Activated CD8-positive, alpha-beta memory T cell treated with anti-CD3 and anti-CD28 coated beads for 48 hours (primary cell): ENCODE measurements around the gene TCAP.

ENCODE experiments used
- DNase-seq, 3 experiments: peaks; one replicate each; pipeline ENCODE4 v3.0.0-alpha.2; 2020; ENCODE audit warnings: low read depth in 2 of 3, low spot score in 2 of 3

The TCAP gene

DNA sequence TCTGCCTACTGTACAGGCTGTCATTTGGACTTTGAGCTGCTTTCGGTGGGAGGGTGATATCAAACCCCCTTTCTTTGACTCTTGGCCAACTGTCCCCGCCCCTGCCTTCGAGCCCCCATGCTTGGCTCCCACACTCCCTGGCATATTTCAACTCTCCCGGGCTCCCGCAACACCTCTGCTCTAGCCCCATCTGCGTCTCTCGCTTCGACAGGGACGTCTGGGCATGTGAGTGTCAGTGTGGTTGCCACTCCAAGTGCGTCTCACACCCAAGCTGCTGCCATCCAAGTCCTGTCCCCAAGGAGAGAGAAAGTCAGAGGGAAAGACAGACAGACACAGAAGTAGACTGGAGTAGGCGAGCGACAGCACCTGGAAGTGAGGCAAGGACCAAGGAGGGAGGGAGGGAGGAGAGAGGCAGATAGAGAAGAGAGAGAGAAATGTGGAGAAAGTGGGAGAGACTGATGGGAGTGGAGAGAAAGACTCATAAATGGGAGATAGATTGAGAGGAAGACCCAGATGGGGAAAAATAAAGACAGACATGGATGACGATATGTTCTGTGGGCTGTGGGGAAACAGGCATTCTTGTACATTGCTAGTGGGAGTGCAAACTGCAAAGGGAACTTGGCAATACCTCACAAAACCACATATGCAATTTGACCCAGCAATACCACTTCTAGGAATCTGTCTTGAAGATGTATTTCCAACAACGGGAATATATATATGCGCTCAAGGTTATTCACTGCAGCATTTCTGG lies 16.4 kb upstream of the TCAP start:
- no peak for DNase-seq

DNA sequence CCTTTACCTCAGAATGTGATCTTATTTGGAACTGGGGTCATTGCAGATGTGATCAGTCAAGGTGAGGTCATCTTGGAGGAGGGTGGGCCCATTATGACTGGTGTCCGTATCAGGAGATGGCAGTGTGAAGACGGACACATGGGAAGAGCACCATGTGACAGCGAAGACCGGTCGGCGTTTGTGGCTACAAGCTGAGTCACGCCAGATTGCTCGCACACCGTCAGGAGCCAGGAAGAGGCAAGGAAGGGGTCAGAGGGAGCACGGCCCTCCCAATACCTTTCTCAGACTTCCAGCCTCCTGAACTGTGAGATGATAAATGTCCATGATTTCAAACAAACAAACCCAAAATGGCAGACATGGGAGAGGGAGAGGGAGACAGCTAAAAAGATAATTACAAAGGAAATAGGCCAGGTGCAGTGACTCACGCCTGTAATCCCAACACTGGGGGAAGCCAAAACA lies 15.0 kb upstream of the TCAP start:
- no peak for DNase-seq

GRCh38 chr17:39651923-39652586 lies 13.1 kb upstream of the TCAP start:
- no peak for DNase-seq

DNA sequence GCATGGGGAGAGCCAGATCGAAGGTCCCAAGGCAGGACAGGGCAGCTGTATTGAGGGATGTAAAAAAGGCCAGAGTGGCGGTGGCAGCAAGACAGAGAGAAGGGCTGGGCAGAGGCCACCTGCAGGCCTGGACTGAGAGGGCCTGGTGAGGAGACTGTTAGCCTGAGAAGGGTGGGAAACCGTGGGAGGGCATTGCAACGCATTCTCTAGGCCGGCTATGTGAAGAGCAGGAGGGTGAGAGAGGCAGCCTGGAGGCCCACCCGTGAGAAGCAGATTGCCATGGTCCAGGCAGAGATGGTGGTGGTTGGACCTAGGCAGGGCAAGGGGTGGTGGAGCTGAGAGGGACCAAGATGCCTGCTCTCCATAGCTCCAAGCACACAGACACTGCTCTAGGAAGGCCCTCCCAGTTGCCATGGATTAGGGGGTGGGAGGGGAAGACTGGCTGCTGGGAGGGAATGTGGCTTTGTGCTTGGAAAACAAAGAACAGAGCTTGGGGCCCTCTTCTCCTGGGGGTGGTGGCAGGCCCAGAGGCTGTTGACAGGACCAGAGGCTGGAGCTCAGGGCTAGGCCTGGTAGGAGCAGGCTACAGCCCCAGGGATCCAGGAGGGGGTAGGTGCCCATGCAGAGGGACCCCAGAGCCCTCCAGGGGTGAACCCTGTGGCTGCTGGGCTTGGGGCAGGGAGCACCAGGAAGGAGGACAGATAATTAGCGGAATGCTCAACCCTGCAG lies 12.4 kb upstream of the TCAP start:
- DNase-seq: no peak

- no peak for DNase-seq
Observed at GRCh38 chr17:39653316-39653661, 11.9 kb upstream of the TCAP start.

DNA sequence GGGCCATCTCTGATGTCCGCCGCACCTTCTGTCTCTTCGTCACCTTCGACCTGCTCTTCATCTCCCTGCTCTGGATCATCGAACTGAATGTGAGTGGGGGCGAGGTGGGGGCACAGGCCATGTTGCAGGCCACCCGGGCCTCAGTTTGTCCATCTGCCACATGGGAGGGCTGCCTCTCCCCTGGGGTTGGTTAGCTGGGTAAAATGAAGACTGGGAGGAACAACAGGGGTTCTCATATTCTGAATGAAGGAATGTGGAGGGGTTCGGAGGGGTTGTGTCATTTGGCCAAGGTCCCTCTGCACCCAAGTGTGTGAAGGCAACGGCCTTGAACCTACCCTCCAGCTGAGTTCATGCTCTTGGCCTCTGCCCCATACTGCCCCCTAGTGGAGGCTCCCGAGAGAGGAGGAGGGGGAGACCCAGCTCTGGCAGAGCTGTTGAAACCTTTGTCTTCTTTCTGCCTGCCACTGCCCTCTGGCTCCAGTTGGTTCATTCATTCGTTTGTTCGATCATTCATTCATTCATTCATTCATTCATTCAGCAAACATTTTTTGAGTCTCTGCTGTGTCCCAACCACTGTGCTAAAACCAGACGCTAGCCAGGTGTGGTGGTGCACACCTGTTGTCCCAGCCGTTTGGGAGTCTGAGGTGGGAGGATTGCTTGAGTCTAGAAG lies 11.4 kb upstream of the TCAP start:
- peak; percentile 48 to 88 (median 71) for DNase-seq

- no peak for DNase-seq
Observed at GRCh38 chr17:39655105-39655504, 10.0 kb upstream of the TCAP start.

- no peak for DNase-seq
Observed at GRCh38 chr17:39658346-39658745, 6.8 kb upstream of the TCAP start.

GRCh38 chr17:39658760-39659159 lies 6.4 kb upstream of the TCAP start:
- DNase-seq: no peak

GRCh38 chr17:39659279-39660010 lies 5.7 kb upstream of the TCAP start:
- DNase-seq: no peak

- no peak for DNase-seq
Observed at GRCh38 chr17:39660011-39660360, 5.2 kb upstream of the TCAP start.

DNA sequence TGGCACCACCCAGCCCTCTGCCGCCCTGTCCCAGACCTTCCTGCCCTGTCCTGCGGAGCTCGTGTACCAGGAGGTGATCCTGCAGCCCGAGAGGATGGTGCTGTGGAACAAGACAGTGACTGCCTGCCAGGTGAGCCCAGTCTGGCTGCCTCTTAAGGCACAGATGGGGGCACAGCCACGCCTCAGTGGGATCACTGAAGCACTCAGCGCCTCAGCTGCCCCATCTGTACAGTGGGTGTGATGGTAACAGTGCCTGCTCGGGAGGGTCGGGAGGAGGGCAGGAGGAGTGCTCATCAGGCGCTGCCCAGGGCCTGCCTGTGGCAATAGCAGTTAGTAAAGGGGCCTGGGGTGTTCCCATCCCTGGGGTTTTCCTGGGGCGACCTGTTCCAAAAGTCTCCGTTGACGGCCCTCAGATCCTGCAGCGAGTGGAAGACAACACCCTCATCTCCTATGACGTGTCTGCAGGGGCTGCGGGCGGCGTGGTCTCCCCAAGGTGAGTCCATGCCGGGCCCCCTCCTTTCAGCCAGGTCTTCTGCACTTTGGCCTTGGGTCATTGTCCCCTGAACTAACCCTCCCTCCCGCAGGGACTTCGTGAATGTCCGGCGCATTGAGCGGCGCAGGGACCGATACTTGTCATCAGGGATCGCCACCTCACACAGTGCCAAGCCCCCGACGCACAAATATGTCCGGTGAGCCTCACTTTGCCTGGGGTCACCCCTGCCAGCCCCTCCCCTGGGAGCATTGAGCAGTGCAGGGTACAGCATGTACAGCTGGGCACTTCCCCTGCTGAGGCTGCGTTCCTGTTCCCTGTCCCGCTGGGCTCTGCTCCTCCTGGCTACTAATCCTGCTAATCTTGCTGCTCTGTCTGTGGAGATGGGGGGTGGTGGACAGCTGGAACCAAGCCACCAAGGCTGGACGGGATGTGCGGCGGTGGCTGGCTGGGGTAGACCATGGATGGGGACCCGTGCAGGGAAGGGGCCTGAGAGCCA lies 4.5 kb upstream of the TCAP start:
- no peak for DNase-seq

DNA sequence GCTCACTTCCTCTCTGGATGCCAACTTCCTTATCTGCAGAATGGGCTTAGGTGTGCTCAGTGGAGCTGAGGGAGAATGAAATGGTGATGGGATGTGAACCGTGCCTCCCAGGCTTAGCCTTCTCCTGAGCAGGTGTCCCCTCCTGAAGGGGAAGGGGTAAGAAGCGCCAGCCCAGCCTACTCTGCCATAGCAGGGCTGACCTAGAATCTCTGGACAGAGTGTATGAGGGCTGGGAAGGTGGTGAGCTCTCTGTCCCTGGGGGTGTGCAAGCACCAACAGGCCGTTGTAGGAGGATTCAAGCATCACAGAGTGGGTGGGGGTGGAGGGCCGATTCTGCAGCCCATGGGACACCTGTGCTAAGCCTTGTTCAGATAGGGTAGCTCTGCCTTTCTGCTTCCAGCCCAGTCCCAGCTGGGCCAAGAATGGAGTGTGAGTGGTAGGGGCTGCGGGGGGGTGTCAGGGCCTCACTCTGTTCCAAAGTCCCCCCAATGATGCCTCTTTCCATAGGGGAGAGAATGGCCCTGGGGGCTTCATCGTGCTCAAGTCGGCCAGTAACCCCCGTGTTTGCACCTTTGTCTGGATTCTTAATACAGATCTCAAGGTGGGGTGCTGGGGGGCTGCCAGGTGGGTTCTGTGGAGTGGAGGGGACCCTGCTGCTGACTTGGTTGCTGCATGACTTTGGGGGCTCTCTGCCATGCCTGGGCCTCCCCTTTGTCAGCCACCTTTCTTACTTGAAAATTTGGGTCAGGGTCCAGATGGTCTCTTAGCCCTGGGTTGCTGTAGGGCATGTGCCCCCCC lies 3.2 kb upstream of the TCAP start:
- no peak for DNase-seq

DNA sequence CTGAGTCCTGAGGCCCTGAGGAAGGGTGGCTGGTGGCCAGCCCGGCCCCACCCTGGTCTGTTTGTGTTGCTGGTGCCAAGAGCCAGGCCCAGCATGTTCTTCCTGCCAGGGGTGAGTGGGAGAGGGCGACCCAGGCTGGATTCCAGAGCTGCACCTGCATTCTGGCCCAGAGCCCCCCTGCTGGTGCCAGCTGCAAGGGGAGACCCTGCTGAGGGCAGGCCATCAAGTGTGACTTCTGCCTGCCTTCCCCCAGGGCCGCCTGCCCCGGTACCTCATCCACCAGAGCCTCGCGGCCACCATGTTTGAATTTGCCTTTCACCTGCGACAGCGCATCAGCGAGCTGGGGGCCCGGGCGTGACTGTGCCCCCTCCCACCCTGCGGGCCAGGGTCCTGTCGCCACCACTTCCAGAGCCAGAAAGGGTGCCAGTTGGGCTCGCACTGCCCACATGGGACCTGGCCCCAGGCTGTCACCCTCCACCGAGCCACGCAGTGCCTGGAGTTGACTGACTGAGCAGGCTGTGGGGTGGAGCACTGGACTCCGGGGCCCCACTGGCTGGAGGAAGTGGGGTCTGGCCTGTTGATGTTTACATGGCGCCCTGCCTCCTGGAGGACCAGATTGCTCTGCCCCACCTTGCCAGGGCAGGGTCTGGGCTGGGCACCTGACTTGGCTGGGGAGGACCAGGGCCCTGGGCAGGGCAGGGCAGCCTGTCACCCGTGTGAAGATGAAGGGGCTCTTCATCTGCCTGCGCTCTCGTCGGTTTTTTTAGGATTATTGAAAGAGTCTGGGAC lies 2.4 kb upstream of the TCAP start:
- no peak for DNase-seq

GRCh38 chr17:39663340-39663687 lies 1.8 kb upstream of the TCAP start:
- no peak for DNase-seq

DNA sequence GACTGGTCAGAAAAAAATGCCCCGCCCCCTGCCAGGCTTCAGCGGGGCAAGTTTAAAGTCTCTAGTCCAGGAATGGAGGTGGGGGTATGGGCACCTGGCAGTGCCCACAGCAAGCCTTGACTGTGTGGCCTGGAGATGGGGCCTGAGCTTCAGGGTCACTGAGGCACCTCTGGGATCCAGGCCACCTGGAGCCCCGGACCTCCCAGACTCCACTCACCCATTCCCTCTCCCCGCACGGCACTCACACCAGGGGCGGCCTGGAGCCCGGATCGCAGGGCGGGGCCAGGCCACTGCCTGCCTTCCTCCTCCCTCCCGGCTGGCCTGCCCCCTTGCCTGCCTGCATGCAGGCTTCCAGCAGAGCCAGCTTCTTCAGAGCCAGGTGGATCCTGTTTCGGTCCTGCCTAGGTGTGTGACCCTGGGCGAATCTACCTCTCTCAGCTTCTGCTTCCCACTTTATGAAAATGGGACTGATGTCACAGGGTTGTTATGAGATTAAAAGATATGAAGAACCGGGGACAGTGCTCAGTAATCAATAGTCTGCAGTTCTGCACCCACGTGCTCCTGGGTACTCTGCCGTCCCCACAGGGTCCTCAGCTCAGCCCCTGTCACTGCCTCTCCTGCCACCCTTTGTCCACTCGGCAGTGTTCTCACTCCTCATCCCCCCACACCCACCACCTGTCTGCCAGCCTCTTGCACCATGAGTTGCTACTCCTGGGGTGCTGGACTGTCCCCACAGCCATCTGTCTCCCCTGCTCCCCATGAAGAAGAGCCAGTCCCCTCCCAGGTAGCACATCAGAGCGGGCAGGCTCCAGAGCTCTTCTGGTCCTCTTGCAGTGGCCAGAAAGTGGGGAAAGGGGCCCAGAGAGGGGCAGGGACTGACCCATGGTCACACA lies 1.2 kb upstream of the TCAP start:
- DNase-seq: no peak

GRCh38 chr17:39665642-39666224 lies 584 bp downstream of the TCAP start:
- DNase-seq: no peak
